Measurements from ENCODE around the gene FUZ.
A peak's percentile ranks its signal among the peaks of the same experiment; 100 is the strongest.

The FUZ gene

DNA sequence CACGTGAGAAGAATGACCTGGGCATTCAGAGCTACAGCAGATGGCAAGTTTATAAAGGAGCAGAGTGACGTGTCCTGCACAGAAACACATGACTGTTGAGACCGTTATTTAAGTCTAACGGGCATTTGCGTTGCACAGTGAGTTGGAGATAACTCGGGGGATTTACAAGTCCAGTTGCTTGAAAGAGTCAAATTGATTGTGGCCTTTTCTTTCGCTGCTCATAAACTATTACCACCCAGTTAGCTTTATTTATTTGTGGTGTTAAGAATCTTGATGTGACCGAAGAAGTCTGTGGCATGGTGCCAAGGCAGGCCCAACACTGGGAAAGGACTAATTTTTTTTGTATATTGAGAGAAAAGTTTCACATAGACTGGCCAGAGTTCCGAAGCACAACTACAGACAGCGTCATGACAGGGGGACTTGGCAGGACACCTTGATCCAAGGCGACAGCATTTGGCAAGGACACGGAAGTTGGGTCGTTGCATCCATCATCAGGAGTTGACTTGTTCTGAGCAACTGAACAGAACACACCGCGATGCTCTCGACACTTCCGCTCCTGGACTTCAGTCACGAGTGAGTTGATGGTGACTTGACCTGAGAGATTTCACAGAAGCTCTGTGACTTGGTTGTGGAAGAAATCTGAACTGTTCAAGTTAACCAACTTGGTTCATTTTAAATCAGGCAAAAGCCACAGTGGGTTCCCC is 25.9 kb upstream of the FUZ start:
- Histone ChIP-seq H3K27me3 (ENCODE audit: control insufficient read depth in 1 of 2, insufficient read depth in 2 of 2, low read length in 2 of 2) (no peaks in the 10 kb centered on the region), H3K27ac (ENCODE audit: low read depth, low read length) (peak overlapping the region; percentile 57), H3K9me3 (ENCODE audit: low read length) (no peaks in the 10 kb centered on the region), H3K9ac (ENCODE audit: low read length) (no peak overlapping the region), H3K36me3 (ENCODE audit: insufficient read depth, low read length) (peaks cover 54% of the 10 kb centered on the region), H3K4me3 (ENCODE audit: low read depth in 1 of 2, low read length in 2 of 2) (no peak overlapping the region), H3K4me1 (ENCODE audit: insufficient read depth, low read length) (no peaks in the 10 kb centered on the region)

DNA sequence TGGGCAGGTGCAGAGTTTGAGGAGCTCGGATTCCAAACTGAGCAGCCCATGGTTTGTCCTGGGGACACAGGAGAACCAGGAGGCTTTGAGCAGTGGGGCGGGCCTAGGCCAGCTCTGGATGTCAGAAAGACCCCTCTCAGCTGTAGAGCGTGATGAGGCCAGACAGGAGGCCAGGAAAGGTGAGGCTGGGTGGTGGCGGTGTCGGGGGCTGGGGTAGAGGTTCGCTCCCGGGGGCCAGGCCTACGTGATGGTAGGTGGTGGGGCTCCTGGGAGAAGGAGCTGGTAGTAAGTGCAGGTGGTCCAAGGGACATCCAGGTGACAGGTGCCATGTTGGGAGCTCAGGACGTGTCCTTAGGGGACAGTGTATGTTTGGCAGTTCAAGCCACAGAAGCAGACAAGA is 24.3 kb upstream of the FUZ start:
- H3K9ac ChIP-seq (ENCODE audit: low read length): no peak overlapping the region

DNA sequence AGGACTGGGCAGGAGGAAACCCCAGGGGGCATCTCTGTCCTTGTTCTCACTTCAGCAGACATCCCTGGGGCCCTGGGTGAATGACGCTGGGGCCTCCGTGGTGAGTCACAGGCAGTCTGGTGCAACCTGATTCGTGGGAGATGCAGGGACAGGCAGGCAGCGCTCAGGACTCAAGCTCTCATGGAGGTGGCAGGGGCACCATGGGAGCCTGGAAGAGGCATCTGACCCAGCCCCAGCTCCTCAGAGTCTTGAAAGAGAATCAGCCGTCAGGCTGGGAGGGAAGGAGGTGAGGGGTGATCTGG is 23.9 kb upstream of the FUZ start:
- H3K4me3 ChIP-seq (ENCODE audit: low read depth in 1 of 2, low read length in 2 of 2): no peak overlapping the region
- H3K36me3 ChIP-seq (ENCODE audit: insufficient read depth, low read length): peaks cover 70% of the 10 kb centered on the region
- no peaks in the 10 kb centered on the region for H3K27me3 ChIP-seq (ENCODE audit: control insufficient read depth in 1 of 2, insufficient read depth in 2 of 2, low read length in 2 of 2)
- no peaks in the 10 kb centered on the region for H3K9me3 ChIP-seq (ENCODE audit: low read length)
- no peak overlapping the region for H3K27ac ChIP-seq (ENCODE audit: low read depth, low read length)
- no peaks in the 10 kb centered on the region for H3K4me1 ChIP-seq (ENCODE audit: insufficient read depth, low read length)
- no peak overlapping the region for H3K9ac ChIP-seq (ENCODE audit: low read length)

More for the DNA sequence above, 24.3 kb upstream of the FUZ start:
- Histone ChIP-seq H3K4me3 (ENCODE audit: low read depth in 1 of 2, low read length in 2 of 2) (no peak overlapping the region), H3K27ac (ENCODE audit: low read depth, low read length) (no peak overlapping the region), H3K27me3 (ENCODE audit: control insufficient read depth in 1 of 2, insufficient read depth in 2 of 2, low read length in 2 of 2) (no peaks in the 10 kb centered on the region), H3K9me3 (ENCODE audit: low read length) (no peaks in the 10 kb centered on the region), H3K4me1 (ENCODE audit: insufficient read depth, low read length) (no peaks in the 10 kb centered on the region), H3K36me3 (ENCODE audit: insufficient read depth, low read length) (peaks cover 65% of the 10 kb centered on the region)

DNA sequence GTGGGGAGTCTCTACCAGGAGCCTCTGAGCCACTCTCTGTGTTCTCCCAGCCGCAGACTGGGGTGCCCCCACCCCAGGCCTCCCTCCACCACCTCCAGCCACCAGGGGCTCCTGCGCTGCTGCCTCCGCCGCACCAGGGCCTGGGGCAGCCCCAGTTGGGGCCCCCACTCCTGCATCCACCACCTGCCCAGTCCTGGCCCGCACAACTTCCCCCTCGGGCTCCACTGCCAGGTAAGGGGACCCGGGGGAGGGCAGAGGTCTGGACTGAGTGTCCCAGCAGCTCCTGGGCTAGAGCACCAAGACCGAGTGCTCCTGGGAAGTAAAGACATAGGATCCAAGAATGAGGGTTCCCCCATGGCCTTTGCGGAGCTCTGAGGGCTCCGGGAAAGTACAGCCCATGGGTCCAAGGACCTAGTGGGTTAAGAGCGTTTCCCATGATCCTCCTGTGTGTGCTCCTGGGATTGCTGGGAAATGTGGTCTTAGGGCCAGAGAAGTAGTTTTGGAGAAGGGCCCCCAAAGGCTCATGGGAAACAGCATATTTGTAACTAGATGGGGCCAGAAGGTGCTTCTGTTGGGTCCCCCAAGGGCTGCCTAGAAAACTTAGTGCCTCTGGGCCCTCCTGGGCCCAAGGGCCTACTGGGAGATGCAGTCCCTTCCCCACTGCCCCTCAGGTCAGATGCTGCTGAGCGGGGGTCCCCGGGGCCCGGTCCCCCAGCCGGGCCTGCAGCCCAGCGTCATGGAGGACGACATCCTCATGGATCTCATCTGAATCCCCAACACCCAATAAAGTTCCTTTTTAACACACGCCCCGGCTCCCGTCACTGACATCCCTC is 23.3 kb upstream of the FUZ start:
- H3K4me3 ChIP-seq (ENCODE audit: low read depth in 1 of 2, low read length in 2 of 2): no peak overlapping the region
- H3K36me3 ChIP-seq (ENCODE audit: insufficient read depth, low read length): peaks cover 75% of the 10 kb centered on the region
- peak overlapping the region; percentile 7 for H3K27ac ChIP-seq (ENCODE audit: low read depth, low read length)
- H3K27me3 ChIP-seq (ENCODE audit: control insufficient read depth in 1 of 2, insufficient read depth in 2 of 2, low read length in 2 of 2): no peaks in the 10 kb centered on the region
- no peaks in the 10 kb centered on the region for H3K4me1 ChIP-seq (ENCODE audit: insufficient read depth, low read length)
- no peaks in the 10 kb centered on the region for H3K9me3 ChIP-seq (ENCODE audit: low read length)
- H3K9ac ChIP-seq (ENCODE audit: low read length): no peak overlapping the region

DNA sequence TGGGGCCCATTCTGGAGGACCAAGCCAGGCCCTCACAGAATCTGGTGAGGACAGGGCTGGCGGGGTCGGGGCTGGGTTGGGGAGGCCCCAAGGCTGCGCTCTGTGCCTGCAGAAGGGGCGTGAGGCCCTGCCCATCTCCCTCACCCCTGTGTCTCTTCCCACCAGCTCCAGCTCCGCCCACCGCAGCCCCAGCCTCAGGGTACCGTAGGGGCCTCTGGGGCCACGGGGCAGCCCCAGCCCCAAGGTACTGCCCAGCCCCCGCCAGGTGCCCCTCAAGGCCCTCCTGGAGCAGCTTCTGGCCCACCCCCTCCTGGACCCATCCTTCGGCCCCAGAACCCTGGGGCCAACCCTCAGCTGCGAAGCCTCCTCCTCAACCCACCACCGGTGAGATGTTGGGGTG is 22.5 kb upstream of the FUZ start:
- H3K9ac ChIP-seq (ENCODE audit: low read length): no peak overlapping the region

DNA sequence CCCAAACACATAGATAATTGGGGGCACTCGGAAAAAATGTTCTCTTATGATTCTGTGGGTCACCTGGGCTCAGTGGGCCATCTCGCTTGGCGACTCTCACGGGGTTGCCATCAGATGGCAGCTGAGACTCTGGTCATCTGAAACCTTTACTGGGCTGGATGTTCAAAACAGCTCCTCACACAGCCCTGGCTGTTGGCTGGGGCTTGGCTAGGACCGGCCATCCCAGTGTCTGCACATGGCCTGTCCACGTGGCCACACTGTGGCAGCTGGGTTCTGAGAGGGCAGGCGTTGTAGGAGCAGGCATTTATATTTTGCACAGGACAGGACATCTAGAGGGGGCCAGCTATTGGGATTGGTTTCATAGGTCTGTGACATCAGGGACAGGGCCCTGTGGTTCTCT is 20.5 kb upstream of the FUZ start:
- H3K9ac ChIP-seq (ENCODE audit: low read length): no peak overlapping the region
- no peaks in the 10 kb centered on the region for H3K27me3 ChIP-seq (ENCODE audit: control insufficient read depth in 1 of 2, insufficient read depth in 2 of 2, low read length in 2 of 2)
- no peaks in the 10 kb centered on the region for H3K4me1 ChIP-seq (ENCODE audit: insufficient read depth, low read length)
- no peak overlapping the region for H3K27ac ChIP-seq (ENCODE audit: low read depth, low read length)
- no peak overlapping the region for H3K4me3 ChIP-seq (ENCODE audit: low read depth in 1 of 2, low read length in 2 of 2)
- peaks cover 84% of the 10 kb centered on the region for H3K36me3 ChIP-seq (ENCODE audit: insufficient read depth, low read length)
- no peaks in the 10 kb centered on the region for H3K9me3 ChIP-seq (ENCODE audit: low read length)

More for the DNA sequence above, 22.5 kb upstream of the FUZ start:
- Histone ChIP-seq H3K4me1 (ENCODE audit: insufficient read depth, low read length) (no peaks in the 10 kb centered on the region), H3K4me3 (ENCODE audit: low read depth in 1 of 2, low read length in 2 of 2) (no peak overlapping the region), H3K9me3 (ENCODE audit: low read length) (no peaks in the 10 kb centered on the region), H3K27ac (ENCODE audit: low read depth, low read length) (no peak overlapping the region), H3K36me3 (ENCODE audit: insufficient read depth, low read length) (peaks cover 83% of the 10 kb centered on the region), H3K27me3 (ENCODE audit: control insufficient read depth in 1 of 2, insufficient read depth in 2 of 2, low read length in 2 of 2) (no peaks in the 10 kb centered on the region)

DNA sequence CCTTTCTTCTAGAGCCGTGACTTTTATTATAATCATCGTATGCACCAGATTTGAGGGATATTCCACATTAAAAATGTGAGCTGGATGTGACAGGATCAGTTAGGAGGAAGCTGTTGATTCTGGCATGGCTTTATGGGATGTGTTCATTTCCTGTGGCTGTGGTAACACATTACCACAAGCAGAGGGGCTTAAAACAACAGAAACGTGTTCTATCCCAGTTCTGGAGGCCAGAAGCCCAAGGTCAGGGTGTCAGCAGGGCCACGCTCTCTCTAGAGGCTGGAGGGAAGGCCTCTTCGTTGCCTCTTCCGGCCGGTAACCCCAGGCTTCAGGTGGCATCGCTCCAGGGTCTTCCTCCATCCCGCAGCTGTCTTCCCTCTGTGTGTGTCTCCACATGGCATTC is 19.5 kb upstream of the FUZ start:
- no peaks in the 10 kb centered on the region for H3K27me3 ChIP-seq (ENCODE audit: control insufficient read depth in 1 of 2, insufficient read depth in 2 of 2, low read length in 2 of 2)
- H3K36me3 ChIP-seq (ENCODE audit: insufficient read depth, low read length): peaks cover 78% of the 10 kb centered on the region
- H3K4me3 ChIP-seq (ENCODE audit: low read depth in 1 of 2, low read length in 2 of 2): no peak overlapping the region
- H3K27ac ChIP-seq (ENCODE audit: low read depth, low read length): no peak overlapping the region
- no peak overlapping the region for H3K9ac ChIP-seq (ENCODE audit: low read length)
- no peaks in the 10 kb centered on the region for H3K9me3 ChIP-seq (ENCODE audit: low read length)
- no peaks in the 10 kb centered on the region for H3K4me1 ChIP-seq (ENCODE audit: insufficient read depth, low read length)

DNA sequence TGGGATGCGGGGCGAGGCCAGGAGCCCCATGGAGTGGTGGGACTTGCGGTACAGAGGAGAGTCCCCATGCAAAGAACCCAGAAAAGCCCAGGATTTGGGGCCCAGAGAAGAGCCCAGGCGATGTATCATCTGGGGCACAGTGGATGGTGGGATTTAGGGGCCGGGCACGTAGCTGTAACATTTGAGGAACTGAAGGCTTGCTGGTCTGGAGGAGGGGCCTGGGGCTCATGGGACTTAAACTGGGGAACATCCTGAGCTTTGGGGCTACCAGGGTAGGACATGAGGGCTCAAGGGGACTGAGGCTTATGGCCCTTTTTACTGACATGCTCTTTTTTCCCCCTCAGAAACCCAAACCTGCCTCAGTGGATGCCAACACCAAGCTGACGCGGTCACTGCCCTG is 18.5 kb upstream of the FUZ start:
- H3K27me3 ChIP-seq (ENCODE audit: control insufficient read depth in 1 of 2, insufficient read depth in 2 of 2, low read length in 2 of 2): no peaks in the 10 kb centered on the region
- H3K27ac ChIP-seq (ENCODE audit: low read depth, low read length): no peak overlapping the region
- H3K36me3 ChIP-seq (ENCODE audit: insufficient read depth, low read length): peaks cover 69% of the 10 kb centered on the region
- no peak overlapping the region for H3K9ac ChIP-seq (ENCODE audit: low read length)
- H3K4me3 ChIP-seq (ENCODE audit: low read depth in 1 of 2, low read length in 2 of 2): no peak overlapping the region
- no peaks in the 10 kb centered on the region for H3K9me3 ChIP-seq (ENCODE audit: low read length)
- H3K4me1 ChIP-seq (ENCODE audit: insufficient read depth, low read length): no peaks in the 10 kb centered on the region

DNA sequence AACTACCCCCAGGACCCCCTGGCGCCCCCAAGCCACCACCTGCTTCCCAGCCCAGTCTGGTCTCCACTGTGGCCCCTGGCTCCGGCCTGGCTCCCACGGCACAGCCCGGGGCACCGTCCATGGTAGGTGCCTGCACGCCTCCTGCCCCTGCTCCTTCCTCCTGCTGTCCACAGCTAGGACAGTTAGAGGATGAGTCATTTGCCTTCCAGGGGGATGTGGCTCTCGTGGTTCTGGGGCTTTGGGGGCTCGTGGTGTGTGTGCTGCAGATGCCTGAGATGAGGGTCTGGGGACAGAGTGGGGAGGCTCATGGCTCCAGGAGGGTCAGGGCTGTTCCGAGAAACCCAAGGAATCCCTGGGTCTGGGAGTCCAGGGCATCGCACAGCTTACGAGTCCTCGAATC is 17.7 kb upstream of the FUZ start:
- H3K4me3 ChIP-seq (ENCODE audit: low read depth in 1 of 2, low read length in 2 of 2): no peak overlapping the region
- H3K4me1 ChIP-seq (ENCODE audit: insufficient read depth, low read length): no peaks in the 10 kb centered on the region
- H3K27ac ChIP-seq (ENCODE audit: low read depth, low read length): no peak overlapping the region
- no peaks in the 10 kb centered on the region for H3K9me3 ChIP-seq (ENCODE audit: low read length)
- H3K9ac ChIP-seq (ENCODE audit: low read length): no peak overlapping the region
- no peaks in the 10 kb centered on the region for H3K27me3 ChIP-seq (ENCODE audit: control insufficient read depth in 1 of 2, insufficient read depth in 2 of 2, low read length in 2 of 2)
- H3K36me3 ChIP-seq (ENCODE audit: insufficient read depth, low read length): peaks cover 61% of the 10 kb centered on the region

DNA sequence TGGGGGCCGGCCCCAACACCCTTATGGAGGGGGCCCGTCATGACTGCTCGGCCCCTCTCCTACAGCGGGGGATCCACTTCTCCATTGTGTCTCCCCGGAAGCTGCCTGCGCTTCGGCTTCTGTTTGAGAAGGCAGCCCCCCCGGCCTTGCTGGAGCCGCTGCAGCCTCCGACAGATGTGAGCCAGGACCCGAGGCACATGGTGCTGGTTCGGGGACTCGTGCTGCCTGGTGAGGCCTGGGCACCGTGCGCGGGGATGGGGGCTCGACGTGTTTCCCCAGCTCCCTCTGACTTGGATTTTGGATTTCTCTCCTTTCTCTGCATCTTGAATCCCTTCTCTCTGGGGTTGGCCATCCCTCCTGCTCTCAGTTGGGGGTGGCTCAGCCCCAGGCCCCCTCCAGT is 16.6 kb upstream of the FUZ start:
- Histone ChIP-seq H3K9me3 (ENCODE audit: low read length) (no peaks in the 10 kb centered on the region), H3K27ac (ENCODE audit: low read depth, low read length) (no peak overlapping the region), H3K36me3 (ENCODE audit: insufficient read depth, low read length) (peaks cover 50% of the 10 kb centered on the region), H3K4me3 (ENCODE audit: low read depth in 1 of 2, low read length in 2 of 2) (no peak overlapping the region), H3K4me1 (ENCODE audit: insufficient read depth, low read length) (no peaks in the 10 kb centered on the region), H3K9ac (ENCODE audit: low read length) (no peak overlapping the region), H3K27me3 (ENCODE audit: control insufficient read depth in 1 of 2, insufficient read depth in 2 of 2, low read length in 2 of 2) (no peaks in the 10 kb centered on the region)

DNA sequence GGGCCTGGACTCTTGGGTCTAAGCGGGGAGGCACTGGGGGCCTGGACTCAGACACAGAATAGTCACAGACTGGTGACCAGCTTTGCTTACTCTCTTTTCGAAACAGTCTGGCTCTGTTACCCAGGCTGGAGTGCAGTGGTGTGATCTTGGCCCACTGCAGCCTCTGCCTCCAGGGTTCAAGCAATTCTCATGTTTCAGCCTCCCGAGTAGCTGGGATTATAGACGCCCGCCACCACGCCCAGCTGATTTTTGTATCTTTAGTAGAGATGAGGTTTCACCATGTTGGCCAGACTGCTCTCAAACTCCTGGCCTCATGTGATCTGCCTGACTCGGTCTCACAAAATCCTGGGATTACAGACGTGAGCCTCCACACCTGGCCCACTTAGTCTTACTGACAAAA is 16.1 kb upstream of the FUZ start:
- H3K27me3 ChIP-seq (ENCODE audit: control insufficient read depth in 1 of 2, insufficient read depth in 2 of 2, low read length in 2 of 2): no peaks in the 10 kb centered on the region
- H3K27ac ChIP-seq (ENCODE audit: low read depth, low read length): no peak overlapping the region
- no peak overlapping the region for H3K4me3 ChIP-seq (ENCODE audit: low read depth in 1 of 2, low read length in 2 of 2)
- no peak overlapping the region for H3K9ac ChIP-seq (ENCODE audit: low read length)
- H3K9me3 ChIP-seq (ENCODE audit: low read length): no peaks in the 10 kb centered on the region
- no peaks in the 10 kb centered on the region for H3K4me1 ChIP-seq (ENCODE audit: insufficient read depth, low read length)
- H3K36me3 ChIP-seq (ENCODE audit: insufficient read depth, low read length): peaks cover 50% of the 10 kb centered on the region

DNA sequence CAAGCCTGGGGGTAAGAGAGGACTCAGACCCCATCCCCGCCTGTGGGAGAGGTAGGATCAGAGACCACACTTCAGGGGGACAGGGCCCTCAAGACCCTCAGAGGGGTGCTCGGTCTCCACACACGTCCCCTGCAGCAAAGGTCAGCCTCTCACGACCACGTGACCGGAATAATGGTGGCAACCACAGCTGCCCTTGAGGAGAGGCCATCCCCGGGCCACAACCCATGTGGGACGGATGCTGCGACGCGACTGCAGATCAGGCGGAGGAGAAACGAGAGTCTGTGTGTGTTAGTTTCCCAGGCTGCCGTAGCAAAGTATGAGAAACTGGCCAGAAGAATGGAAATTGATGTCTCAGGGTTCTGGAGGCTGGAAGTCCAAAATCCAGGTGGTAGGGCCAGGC is 13.9 kb upstream of the FUZ start:
- Histone ChIP-seq H3K4me3 (ENCODE audit: low read depth in 1 of 2, low read length in 2 of 2) (no peak overlapping the region), H3K9me3 (ENCODE audit: low read length) (no peaks in the 10 kb centered on the region), H3K4me1 (ENCODE audit: insufficient read depth, low read length) (no peaks in the 10 kb centered on the region), H3K27me3 (ENCODE audit: control insufficient read depth in 1 of 2, insufficient read depth in 2 of 2, low read length in 2 of 2) (no peaks in the 10 kb centered on the region), H3K9ac (ENCODE audit: low read length) (no peak overlapping the region), H3K27ac (ENCODE audit: low read depth, low read length) (no peak overlapping the region), H3K36me3 (ENCODE audit: insufficient read depth, low read length) (peaks cover 46% of the 10 kb centered on the region)
